ENCODE data around the gene BNC2.

The BNC2 gene

GRCh38 chr9:16515207-16515606, 355.3 kb downstream of the BNC2 start:
- TF ChIP-seq GATA3 (IDR thresholded peaks at IDR 0.05; ENCODE audit: low read depth, low read length) = no peak
- TF ChIP-seq GATA2 (IDR thresholded peaks at IDR 0.05; ENCODE audit: low read depth, low read length) = peak; percentile 79

GRCh38 chr9:16514131-16514530, 356.3 kb downstream of the BNC2 start:
- no peak for TF ChIP-seq GATA3 (IDR thresholded peaks at IDR 0.05; ENCODE audit: low read depth, low read length)
- no peak for TF ChIP-seq GATA2 (IDR thresholded peaks at IDR 0.05; ENCODE audit: low read depth, low read length)

GRCh38 chr9:16512281-16512680, 358.2 kb downstream of the BNC2 start:
- TF ChIP-seq GATA2 (IDR thresholded peaks at IDR 0.05; ENCODE audit: low read depth, low read length) (no peak), GATA3 (IDR thresholded peaks at IDR 0.05; ENCODE audit: low read depth, low read length) (no peak)

DNA sequence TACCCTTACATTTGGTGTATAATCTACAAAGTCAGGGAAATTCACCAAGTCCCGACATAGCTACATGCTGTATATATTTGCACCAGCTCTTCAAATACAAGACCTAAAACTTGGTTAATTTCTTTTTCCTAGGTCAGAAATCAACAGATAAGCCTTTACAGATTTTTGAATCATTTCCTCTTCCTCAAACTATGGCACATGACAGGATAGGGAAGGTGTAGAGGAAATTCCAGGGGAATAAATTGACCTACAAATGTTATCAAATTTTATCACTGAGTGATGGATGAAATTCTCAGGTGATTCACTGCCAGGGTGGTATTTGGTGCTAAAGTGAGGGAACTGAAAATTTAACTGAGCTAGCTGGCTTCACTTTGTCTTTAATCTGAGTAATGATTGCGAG, 360.0 kb downstream of the BNC2 start:
- no peak for TF ChIP-seq GATA3 (IDR thresholded peaks at IDR 0.05; ENCODE audit: low read depth, low read length)
- TF ChIP-seq GATA2 (IDR thresholded peaks at IDR 0.05; ENCODE audit: low read depth, low read length) = no peak

GRCh38 chr9:16509997-16510396, 360.5 kb downstream of the BNC2 start:
- no peak for TF ChIP-seq GATA3 (IDR thresholded peaks at IDR 0.05; ENCODE audit: low read depth, low read length)
- TF ChIP-seq GATA2 (IDR thresholded peaks at IDR 0.05; ENCODE audit: low read depth, low read length) = no peak

- TF ChIP-seq GATA3 (IDR thresholded peaks at IDR 0.05; ENCODE audit: low read depth, low read length) = no peak
- peak; percentile 26; the same call in 1 of the 2 replicates for TF ChIP-seq GATA2 (IDR thresholded peaks at IDR 0.05; ENCODE audit: low read depth, low read length)
Measured at GRCh38 chr9:16505199-16505598, 365.3 kb downstream of the BNC2 start.

GRCh38 chr9:16501726-16502125, 368.7 kb downstream of the BNC2 start:
- no peak for TF ChIP-seq GATA3 (IDR thresholded peaks at IDR 0.05; ENCODE audit: low read depth, low read length)
- TF ChIP-seq GATA2 (IDR thresholded peaks at IDR 0.05; ENCODE audit: low read depth, low read length) = no peak

- TF ChIP-seq GATA2 (IDR thresholded peaks at IDR 0.05; ENCODE audit: low read depth, low read length) = no peak
- no peak for TF ChIP-seq GATA3 (IDR thresholded peaks at IDR 0.05; ENCODE audit: low read depth, low read length)
Measured at GRCh38 chr9:16501141-16501540, 369.3 kb downstream of the BNC2 start.

- TF ChIP-seq GATA2 (IDR thresholded peaks at IDR 0.05; ENCODE audit: low read depth, low read length) (no peak), GATA3 (IDR thresholded peaks at IDR 0.05; ENCODE audit: low read depth, low read length) (no peak)
Measured at GRCh38 chr9:16500386-16500785, 370.1 kb downstream of the BNC2 start.

GRCh38 chr9:16499892-16500291, 370.6 kb downstream of the BNC2 start:
- TF ChIP-seq GATA3 (IDR thresholded peaks at IDR 0.05; ENCODE audit: low read depth, low read length) = no peak
- no peak for TF ChIP-seq GATA2 (IDR thresholded peaks at IDR 0.05; ENCODE audit: low read depth, low read length)

- TF ChIP-seq GATA3 (IDR thresholded peaks at IDR 0.05; ENCODE audit: low read depth, low read length) (no peak), GATA2 (IDR thresholded peaks at IDR 0.05; ENCODE audit: low read depth, low read length) (no peak)
Measured at GRCh38 chr9:16496908-16497307, 373.6 kb downstream of the BNC2 start.

DNA sequence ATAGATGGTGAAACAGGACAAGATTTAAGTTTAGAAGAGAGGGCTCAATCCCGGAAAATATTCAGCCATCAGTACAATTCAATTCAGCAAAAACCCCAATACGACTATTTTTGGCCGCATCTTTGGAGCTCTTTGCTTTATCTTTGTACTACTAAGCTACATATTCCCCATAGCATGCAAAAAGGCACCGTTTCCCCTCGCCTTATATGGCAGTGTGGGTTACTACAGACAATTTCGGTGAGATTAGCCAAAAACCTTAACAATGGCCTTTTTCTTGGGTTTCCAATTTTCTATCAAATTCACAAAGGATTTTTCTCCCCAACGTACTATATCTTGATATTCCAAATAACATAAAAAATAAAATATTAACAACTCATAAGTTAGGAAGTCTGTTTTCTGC, 382.6 kb downstream of the BNC2 start:
- TF ChIP-seq GATA2 (IDR thresholded peaks at IDR 0.05; ENCODE audit: low read depth, low read length) = no peak
- no peak for TF ChIP-seq GATA3 (IDR thresholded peaks at IDR 0.05; ENCODE audit: low read depth, low read length)

- TF ChIP-seq GATA3 (IDR thresholded peaks at IDR 0.05; ENCODE audit: low read depth, low read length) (no peak), GATA2 (IDR thresholded peaks at IDR 0.05; ENCODE audit: low read depth, low read length) (no peak)
Measured at GRCh38 chr9:16485575-16486321, 384.7 kb downstream of the BNC2 start.

GRCh38 chr9:16485160-16485559, 385.3 kb downstream of the BNC2 start:
- TF ChIP-seq GATA3 (IDR thresholded peaks at IDR 0.05; ENCODE audit: low read depth, low read length) = no peak
- TF ChIP-seq GATA2 (IDR thresholded peaks at IDR 0.05; ENCODE audit: low read depth, low read length) = no peak

GRCh38 chr9:16484744-16485143, 385.7 kb downstream of the BNC2 start:
- TF ChIP-seq GATA3 (IDR thresholded peaks at IDR 0.05; ENCODE audit: low read depth, low read length) = peak; percentile 65
- peak; percentile 80; the same call in 1 of the 2 replicates for TF ChIP-seq GATA2 (IDR thresholded peaks at IDR 0.05; ENCODE audit: low read depth, low read length)
